GM10266 (cell line): ENCODE results near the gene GPRC5B.

ENCODE experiments used
- DNase-seq: peaks from one replicate; pipeline ENCODE4 v3.0.0; 2012; ENCODE audit errors: extremely low spot score
- CTCF ChIP-seq: IDR thresholded peaks from 2 replicates; pipeline ENCODE4 v1.5.1; 2012; ENCODE audit warnings: mild to moderate bottlenecking, low read depth; ENCODE audit not compliant: control insufficient read depth, insufficient read depth; ENCODE audit errors: missing control alignments

Gene GPRC5B

DNA sequence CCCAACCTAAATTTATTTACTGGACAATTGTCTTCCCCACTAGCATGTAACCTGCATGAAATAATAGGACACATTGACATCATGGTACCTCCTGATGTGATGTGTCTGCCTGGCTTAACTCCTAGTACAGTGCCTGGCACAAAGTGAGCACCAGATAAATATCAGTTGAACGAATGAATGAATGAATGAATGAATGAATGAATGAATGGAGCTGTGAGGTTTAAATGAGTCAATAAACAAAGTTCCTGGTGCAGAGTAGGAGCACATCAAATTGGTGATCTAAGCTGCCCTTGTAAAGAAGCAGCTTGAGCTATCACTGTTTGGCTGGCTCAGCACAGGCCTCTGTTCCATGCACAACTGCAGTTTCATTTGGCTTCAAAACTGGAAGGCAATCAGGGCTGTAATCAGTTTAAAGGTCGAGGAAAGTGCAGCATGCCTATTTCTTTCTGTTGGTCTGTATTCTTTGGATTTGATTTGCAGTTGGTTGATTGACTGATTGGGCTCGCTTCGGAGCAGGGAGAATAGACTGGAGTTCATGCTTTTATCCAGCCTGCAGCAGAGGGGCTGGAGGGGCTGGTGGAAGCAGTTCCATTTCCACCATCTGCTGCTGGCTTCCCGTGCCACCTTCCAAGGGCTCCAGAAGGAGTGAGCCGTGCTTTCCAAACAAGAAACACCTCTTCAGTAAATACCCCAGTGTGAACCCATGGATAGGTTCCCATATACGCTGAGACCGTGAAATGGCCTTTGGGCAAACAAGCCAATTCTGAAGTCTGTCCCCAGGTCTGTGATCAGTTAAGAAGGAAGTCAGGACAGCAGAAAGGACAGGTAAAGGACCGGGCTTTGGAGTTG is 54.6 kb downstream of the GPRC5B start:
- TF ChIP-seq CTCF = no peak
- DNase-seq = no peak

GRCh38 chr16:19824216-19824615 is 60.4 kb downstream of the GPRC5B start:
- TF ChIP-seq CTCF = no peak
- DNase-seq = no peak

- DNase-seq = no peak
- TF ChIP-seq CTCF = no peak
Observed at GRCh38 chr16:19823322-19823721, 61.3 kb downstream of the GPRC5B start.

DNA sequence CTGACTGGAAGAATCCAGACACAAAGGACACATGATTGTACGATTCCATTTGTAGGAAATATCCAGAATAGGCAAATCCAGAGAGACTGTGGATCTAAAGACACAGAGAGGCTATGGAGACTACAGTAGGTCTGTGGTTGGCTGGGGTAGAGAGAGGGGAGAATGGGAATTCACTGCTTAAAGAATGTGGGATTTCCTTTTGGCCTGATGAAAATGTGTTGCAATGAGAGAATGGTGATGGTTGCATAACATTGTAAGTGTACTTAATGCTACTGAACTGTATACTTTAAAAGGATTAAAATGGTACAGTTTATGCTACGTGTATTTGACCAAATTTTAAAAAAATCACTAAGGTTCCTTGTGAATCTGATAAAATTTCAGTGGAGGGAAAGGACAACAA is 62.1 kb downstream of the GPRC5B start:
- DNase-seq = no peak
- TF ChIP-seq CTCF = no peak

- no peak for TF ChIP-seq CTCF
- no peak for DNase-seq
Observed at GRCh38 chr16:19817875-19818274, 66.8 kb downstream of the GPRC5B start.

GRCh38 chr16:19817122-19817521 is 67.5 kb downstream of the GPRC5B start:
- TF ChIP-seq CTCF = no peak
- no peak for DNase-seq

DNA sequence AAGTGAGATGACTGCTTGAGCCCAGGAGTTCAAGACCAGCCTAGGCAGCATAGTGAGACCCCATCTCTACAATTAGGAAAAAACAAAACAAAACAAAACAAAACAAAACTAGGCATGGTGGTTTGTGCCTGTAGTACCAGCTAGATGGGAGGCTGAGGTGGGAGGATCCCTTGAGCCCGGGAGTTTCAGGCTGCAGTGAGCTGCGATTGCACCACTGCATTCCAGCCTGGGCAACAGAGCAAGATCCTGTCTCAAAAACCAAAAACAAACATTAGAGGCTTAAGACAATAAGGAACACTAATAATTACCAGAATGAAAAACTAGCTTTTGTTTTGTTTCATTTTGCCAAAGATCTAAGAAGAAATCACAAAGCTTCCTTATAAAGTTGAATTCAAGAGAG is 69.2 kb downstream of the GPRC5B start:
- no peak for TF ChIP-seq CTCF
- DNase-seq = no peak
